Heart left ventricle (tissue), 13 donors: ENCODE data around the gene TOMM20.

ENCODE experiments used
- CTCF ChIP-seq, 12 donors: fragments of 200-600 bp; sonication (generic) in 4 of 12; IDR thresholded peaks; one replicate each; pipeline versions ENCODE4 v1.5.0 to v1.8.0; 2018 to 2022; ENCODE audit warnings: antibody characterized with exemption in 12 of 12, mild to moderate bottlenecking in 5 of 12
- POLR2A ChIP-seq, 2 donors: fragments of 450-650 bp; IDR thresholded peaks; one replicate each; pipeline ENCODE4 v1.6.1; 2017; ENCODE audit warnings: antibody characterized with exemption in 2 of 2, mild to moderate bottlenecking in 2 of 2, moderate library complexity in 2 of 2
- donor health status: ischemic (EF 13 %, LVEDD 7.1; RV severe dilation, severe dysfunction).
- donor health status: DM: no; HTN: yes; CAD: no.
- donor health status: DM: no; HTN: no; CAD: no.
- donor health status: ischemic (EF 25% LVEDD 6.9; RV normal size, moderate dysfunction).
- donor health status: ischemic (EF 25% LVEDD 5.7; RV mildly dilated, moderate dysfunction).
- donor health status: ischemic (EF 35%, LVEDD 5.7; RV mildly dilated, moderate dysfunction).
- donor health status: nonischemic (EF 11% LVEDD 7.7; RV severe dilation, severe dysfunction).
- donor health status: DM: yes; HTN: yes; CAD: no.
- donor health status: PGD.
- donor health status: ischemic (EF 29% LVEDD 5.4; RV normal size, mild dysfunction).
- donor health status: nonischemic (EF 23%, LVEDD 6.1; RV moderate dilation, normal function).

GRCh38 chr1:235060607-235061470, 67.8 kb downstream of the TOMM20 start:
- TF ChIP-seq CTCF (IDR thresholded peaks at IDR 0.05) (no peak), POLR2A (IDR thresholded peaks at IDR 0.05) (no peak)
